K562 (cell line): Measurements from ENCODE around the gene YES1. TPM values are rescaled to one million over a fixed set of nuclear protein-coding genes. Genes with fewer than 3 reads are reported as not detected.

Source experiments
- ATAC-seq: fragments of 200-7000 bp; cut with Tn5 transposase; 3 replicates; pipeline ENCODE4 v1.9.1; 2020; ENCODE audit warnings: moderate library complexity
- BruUV-seq: library from RNA; stranded (reverse); fragments of 400-500 nt; replicated peaks from 2 replicates; lab custom pipeline; 2021; lab: Mats Ljungman, UMichigan
- CTCF ChIA-PET: fragments of 300-600 bp; formaldehyde crosslinking; extraction: SDS; loops from one replicate; lab custom pipeline; 2021; ENCODE audit warnings: low intra/inter-chr PET ratio; lab: Yijun Ruan, JAX
- POLR2A ChIA-PET: fragments of 300-600, 350-650 bp; sonication (Branson Sonifier 250); formaldehyde crosslinking; extraction: SDS; loops from one replicate; lab custom pipeline; 2021; ENCODE audit warnings: antibody characterized with exemption, inconsistent platforms; lab: Yijun Ruan, JAX
- DNase-seq, 4 experiments: peaks; one replicate each; pipeline versions ENCODE4 v3.0.0 to v3.0.0-alpha.2; 2011 to 2018; ENCODE audit warnings: low spot score in 3 of 4, mixed read lengths in 3 of 4; ENCODE audit errors: extremely low read depth in 1 of 4
- FAIRE-seq: peaks from 2 replicates; lab custom pipeline; 2011; peaks lifted over from hg19 to GRCh38; lab: Jason Lieb, UNC
- H2AFZ ChIP-seq: 2 replicates; pipeline ENCODE4 v1.6.0; 2011; ENCODE audit warnings: low read depth, low read length, control low read depth, inconsistent platforms
- H3K27ac ChIP-seq: fragments of 200-600 bp; 3 replicates; pipeline ENCODE4 v1.8.0; 2011; ENCODE audit warnings: low read depth, mild to moderate bottlenecking, control low read depth, inconsistent platforms, low read length, moderate library complexity, mixed read lengths; ENCODE audit errors: extremely low read depth
- H3K27me3 ChIP-seq, 2 experiments: fragments of 300-600 bp in 1 of 2; 2 replicates in 1 of 2; 3 replicates in 1 of 2; pipeline versions ENCODE4 v1.6.0 to v1.8.0; 2011; ENCODE audit warnings: inconsistent platforms in 2 of 2, low read length in 2 of 2, mild to moderate bottlenecking in 1 of 2, mixed read lengths in 1 of 2, moderate library complexity in 1 of 2; ENCODE audit not compliant: control insufficient read depth in 2 of 2, insufficient read depth in 2 of 2
- H3K36me3 ChIP-seq: fragments of 300-600 bp; 3 replicates; pipeline ENCODE4 v1.8.0; 2011; ENCODE audit warnings: mild to moderate bottlenecking, low read length, inconsistent platforms; ENCODE audit not compliant: control insufficient read depth, insufficient read depth
- H3K4me1 ChIP-seq, 2 experiments: fragments of 200-600 bp in 1 of 2; replicated peaks in 1 of 2; 2 replicates in 1 of 2; 3 replicates in 1 of 2; pipeline versions ENCODE4 v1.5.1 to v1.8.0; 2011; ENCODE audit warnings: inconsistent platforms in 2 of 2, low read length in 2 of 2, mild to moderate bottlenecking in 1 of 2, mixed read lengths in 1 of 2, moderate library complexity in 1 of 2; ENCODE audit not compliant: control insufficient read depth in 2 of 2, insufficient read depth in 2 of 2
- H3K4me2 ChIP-seq: 2 replicates; pipeline ENCODE4 v1.6.1; 2011; ENCODE audit warnings: low read length, control low read depth, inconsistent platforms, mixed read lengths; ENCODE audit not compliant: insufficient read depth
- H3K4me3 ChIP-seq: fragments of 200-600 bp; sonication (generic), shearing (Covaris generic); 2 replicates; pipeline ENCODE4 v1.5.1; 2016; ENCODE audit warnings: control low read depth, inconsistent platforms
- H3K79me2 ChIP-seq: fragments of 200-600 bp; 3 replicates; pipeline ENCODE4 v1.8.0; 2011; ENCODE audit warnings: low read length, inconsistent platforms; ENCODE audit not compliant: control insufficient read depth, insufficient read depth
- H3K9ac ChIP-seq, 2 experiments: 2 replicates each; pipeline versions ENCODE4 v1.6.0 to v1.6.1; 2011; ENCODE audit warnings: low read depth in 2 of 2, low read length in 2 of 2, control low read depth in 1 of 2, inconsistent platforms in 1 of 2, mild to moderate bottlenecking in 1 of 2, mixed read lengths in 1 of 2; ENCODE audit not compliant: insufficient read depth in 1 of 2
- H3K9me1 ChIP-seq: one replicate; pipeline ENCODE4 v1.6.0; 2011; ENCODE audit warnings: inconsistent platforms, mild to moderate bottlenecking, low read length, moderate library complexity; ENCODE audit not compliant: control insufficient read depth, insufficient read depth
- H3K9me3 ChIP-seq: replicated peaks from 2 replicates; pipeline ENCODE4 v1.5.1; 2011; ENCODE audit warnings: low read depth, low read length, inconsistent platforms; ENCODE audit not compliant: control insufficient read depth, insufficient read depth
- H4K20me1 ChIP-seq: replicated peaks from 2 replicates; pipeline ENCODE4 v1.6.1; 2011; ENCODE audit warnings: low read length, inconsistent platforms, mixed read lengths; ENCODE audit not compliant: control insufficient read depth, insufficient read depth
- ARID3A ChIP-seq: IDR thresholded peaks from 2 replicates; pipeline ENCODE4 v1.6.1; 2012; ENCODE audit warnings: low read depth, low read length, improper control_type of control experiment, borderline replicate concordance
- FOXM1 ChIP-seq, 2 experiments: fragments of 450-650 bp in 1 of 2; sonication (generic) in 1 of 2; formaldehyde crosslinking in 1 of 2; IDR thresholded peaks; 2 replicates each; pipeline versions ENCODE4 v1.6.1 to v1.9.0; 2017 to 2022; ENCODE audit warnings: low read depth in 2 of 2, mild to moderate bottlenecking in 2 of 2, missing genetic modification reagents in 1 of 2, moderate library complexity in 1 of 2
- HMG20A ChIP-seq: fragments of 450-650 bp; formaldehyde crosslinking; conservative IDR thresholded peaks from 2 replicates; pipeline ENCODE4 v1.4.0; 2020; ENCODE audit warnings: mild to moderate bottlenecking, mixed read lengths
- SREBF2 ChIP-seq: sonication (generic); formaldehyde crosslinking; IDR thresholded peaks from 2 replicates; pipeline ENCODE4 v1.4.0; 2020; ENCODE audit warnings: mild to moderate bottlenecking, missing genetic modification reagents
- TCF3 ChIP-seq: sonication (generic); formaldehyde crosslinking; IDR thresholded peaks from 2 replicates; pipeline ENCODE4 v1.4.0; 2020; ENCODE audit warnings: mild to moderate bottlenecking, missing genetic modification reagents
- WGBS: fragments of 100-300 bp; shearing (Covaris generic); methylation state at CpG from one replicate; pipeline ENCODE4 v1.1.6; 2016; ENCODE audit warnings: low coverage, mixed read lengths; ENCODE audit not compliant: insufficient coverage; ENCODE audit errors: missing lambda C conversion rate; 5-methylcytosine and 5-hydroxymethylcytosine counted together
- in situ Hi-C: fragments of 300-500 bp; cut with MboI; formaldehyde crosslinking; loops from 4 replicates; pipeline ENCODE4 v1.15.0; 2018; ENCODE audit warnings: inconsistent platforms, mixed read lengths
- intact Hi-C: fragments of 100-400 bp; cut with micrococcal nuclease; formaldehyde crosslinking; loops from 2 replicates; pipeline ENCODE4 v1.14.2; 2022
- polyA plus RNA-seq, 8 experiments: library from polyadenylated mRNA; depleted of rRNA in 4 of 8; stranded (reverse) in 5 of 8; unstranded in 3 of 8; fragments of >200 nt; fragmentation: Nextera tagmentation in 2 of 8; fragmentation: Illumina TruSeq in 1 of 8; extraction: Ambion mirVana in 2 of 8; extraction: Trizol in 1 of 8; gene quantifications; 2 replicates each; pipeline versions ENCODE4 v1.2.1 to v1.2.3, GENCODE V29; 2011 to 2014; ENCODE audit warnings: inconsistent platforms in 1 of 8, missing spikeins in 1 of 8
- total RNA-seq, 7 experiments: library from RNA; depleted of rRNA in 6 of 7; stranded (reverse); fragments of >200 nt in 6 of 7; fragmentation: Illumina TruSeq in 2 of 7; extraction: Trizol in 2 of 7; gene quantifications; 2 replicates each; pipeline versions ENCODE4 v1.2.1 to v1.2.3, GENCODE V29; 2011 to 2021; ENCODE audit warnings: low replicate concordance in 1 of 7

YES1 gene
- total and polyA plus RNA-seq, 9 of the 15 experiments (the other 6 are each of a cell fraction or from before 2014, with no cell fraction given): 37.2 to 115 (median 77.7) TPM

GRCh38 chr18:755506-755905 is 56.5 kb downstream of the YES1 start (continued):
- TF ChIP-seq FOXM1 (IDR thresholded peaks at IDR 0.05; ENCODE audit: low read depth) (peak; percentile 70), FOXM1 (CRISPR knock-in tag; IDR thresholded peaks at IDR 0.05; ENCODE audit: low read depth) (no peak), HMG20A (CRISPR knock-in tag) (0 out of 2 replicates have a peak, but pooled peaks have one; percentile 59), ARID3A (peak; percentile 64; the same call in 1 of the 2 replicates), TCF3 (CRISPR knock-in tag) (peak; percentile 94)

GRCh38 chr18:754656-755055 is 57.4 kb downstream of the YES1 start:
- TF ChIP-seq SREBF2 (CRISPR knock-in tag): no peak
- no peak for ATAC-seq
- in situ Hi-C loops: no loop called here

More at GRCh38 chr18:754656-755055, 57.4 kb downstream of the YES1 start:
- Histone ChIP-seq H3K27me3 (no peaks in the 10 kb centered on the region), H2AFZ (no peak overlapping the region), H3K9ac (no peak overlapping the region), H3K79me2 (peaks cover 65% of the 10 kb centered on the region), H3K9me3 (no peaks in the 10 kb centered on the region), H3K4me3 (no peak overlapping the region), H3K36me3 (peaks cover 74% of the 10 kb centered on the region), H3K27ac (no peak overlapping the region), H3K4me1 (no peaks in the 10 kb centered on the region; a peak in 1 of 5 replicates), H3K9me1 (no peaks in the 10 kb centered on the region), H4K20me1 (peaks cover 11% of the 10 kb centered on the region; the same call in 1 of the 2 replicates), H3K4me2 (no peak overlapping the region)
- BruUV-seq: no TSS peak
- DNase-seq (no peak), FAIRE-seq (no peak)
- intact Hi-C loops: no loop called here
- ChIA-PET CTCF (no interaction called here), POLR2A (interaction anchor here (0.6 to 1.2 kb wide), 3 partner anchors 10 to 130 kb away, joined by 3 to 4 read pairs (median 3); no protein-coding TSS in a partner anchor)
- WGBS: 100% methylated on average over 1 of the region's 1 CpG
